Measurements from ENCODE around the gene SNX3.
A peak's percentile ranks its signal among the peaks of the same experiment; 100 is the strongest.
"Not testable (repeated sequence)": the region's sequence is repeated elsewhere in the genome, so short reads cannot be mapped to it uniquely, and the experiment has no call there.

The SNX3 gene

GRCh38 chr6:108287373-108287772 is 26.5 kb upstream of the SNX3 start:
- no peak for TF ChIP-seq JUND (IDR thresholded peaks at IDR 0.05; ENCODE audit: low read depth)
- no peak for DNase-seq (ENCODE audit: low read depth in 1 of 2, low spot score in 1 of 2)
- in situ Hi-C loops (cut with HindIII; ENCODE audit: low pct_unique_long_range_greater_than_20kb, low sequenced_read_pairs) = no loop called here

GRCh38 chr6:108286366-108286765 is 25.5 kb upstream of the SNX3 start:
- no peak for TF ChIP-seq JUND (IDR thresholded peaks at IDR 0.05; ENCODE audit: low read depth)
- no peak for DNase-seq (ENCODE audit: low read depth in 1 of 2, low spot score in 1 of 2)
- in situ Hi-C loops (cut with HindIII; ENCODE audit: low pct_unique_long_range_greater_than_20kb, low sequenced_read_pairs) = no loop called here

GRCh38 chr6:108285381-108285780 is 24.5 kb upstream of the SNX3 start:
- no peak for DNase-seq (ENCODE audit: low read depth in 1 of 2, low spot score in 1 of 2)
- TF ChIP-seq JUND (IDR thresholded peaks at IDR 0.05; ENCODE audit: low read depth) = no peak
- in situ Hi-C loops (cut with HindIII; ENCODE audit: low pct_unique_long_range_greater_than_20kb, low sequenced_read_pairs) = no loop called here

- no peak for DNase-seq (ENCODE audit: low read depth in 1 of 2, low spot score in 1 of 2)
- in situ Hi-C loops (cut with HindIII; ENCODE audit: low pct_unique_long_range_greater_than_20kb, low sequenced_read_pairs) = no loop called here
- no peak for TF ChIP-seq JUND (IDR thresholded peaks at IDR 0.05; ENCODE audit: low read depth)
Measured at GRCh38 chr6:108277831-108278230, 17.0 kb upstream of the SNX3 start.

GRCh38 chr6:108277295-108277694 is 16.5 kb upstream of the SNX3 start:
- in situ Hi-C loops (cut with HindIII; ENCODE audit: low pct_unique_long_range_greater_than_20kb, low sequenced_read_pairs) = no loop called here
- no peak for TF ChIP-seq JUND (IDR thresholded peaks at IDR 0.05; ENCODE audit: low read depth)
- DNase-seq (ENCODE audit: low read depth in 1 of 2, low spot score in 1 of 2) = peak in 1 of 2 experiments; percentile 4

GRCh38 chr6:108275976-108276375 is 15.1 kb upstream of the SNX3 start:
- DNase-seq (ENCODE audit: low read depth in 1 of 2, low spot score in 1 of 2) = no peak
- no peak for TF ChIP-seq JUND (IDR thresholded peaks at IDR 0.05; ENCODE audit: low read depth)
- in situ Hi-C loops (cut with HindIII; ENCODE audit: low pct_unique_long_range_greater_than_20kb, low sequenced_read_pairs) = no loop called here

GRCh38 chr6:108274546-108274945 is 13.7 kb upstream of the SNX3 start:
- in situ Hi-C loops (cut with HindIII; ENCODE audit: low pct_unique_long_range_greater_than_20kb, low sequenced_read_pairs) = no loop called here
- TF ChIP-seq JUND (IDR thresholded peaks at IDR 0.05; ENCODE audit: low read depth) = no peak
- no peak for DNase-seq (ENCODE audit: low read depth in 1 of 2, low spot score in 1 of 2)

- in situ Hi-C loops (cut with HindIII; ENCODE audit: low pct_unique_long_range_greater_than_20kb, low sequenced_read_pairs); DNase-seq (ENCODE audit: low read depth in 1 of 2, low spot score in 1 of 2): not testable (repeated sequence)
Measured at GRCh38 chr6:108269955-108270354, 9.1 kb upstream of the SNX3 start.

- in situ Hi-C loops (cut with HindIII; ENCODE audit: low pct_unique_long_range_greater_than_20kb, low sequenced_read_pairs) = no loop called here
- no peak for TF ChIP-seq JUND (IDR thresholded peaks at IDR 0.05; ENCODE audit: low read depth)
- DNase-seq (ENCODE audit: low read depth in 1 of 2, low spot score in 1 of 2) = no peak
Measured at GRCh38 chr6:108268845-108269244, 8.0 kb upstream of the SNX3 start.

- DNase-seq (ENCODE audit: low read depth in 1 of 2, low spot score in 1 of 2) = no peak
- in situ Hi-C loops (cut with HindIII; ENCODE audit: low pct_unique_long_range_greater_than_20kb, low sequenced_read_pairs) = no loop called here
- no peak for TF ChIP-seq JUND (IDR thresholded peaks at IDR 0.05; ENCODE audit: low read depth)
Measured at GRCh38 chr6:108263371-108263770, 2.5 kb upstream of the SNX3 start.

- peak in 1 of 2 experiments; percentile 30 for DNase-seq (ENCODE audit: low read depth in 1 of 2, low spot score in 1 of 2)
- in situ Hi-C loops (cut with HindIII; ENCODE audit: low pct_unique_long_range_greater_than_20kb, low sequenced_read_pairs) = no loop called here
- TF ChIP-seq JUND (IDR thresholded peaks at IDR 0.05; ENCODE audit: low read depth) = no peak
Measured at GRCh38 chr6:108260126-108260808, 573 bp downstream of the SNX3 start.

- no peak for TF ChIP-seq JUND (IDR thresholded peaks at IDR 0.05; ENCODE audit: low read depth)
- in situ Hi-C loops (cut with HindIII; ENCODE audit: low pct_unique_long_range_greater_than_20kb, low sequenced_read_pairs) = no loop called here
- DNase-seq (ENCODE audit: low read depth in 1 of 2, low spot score in 1 of 2) = no peak
Measured at GRCh38 chr6:108254433-108255410, 6.1 kb downstream of the SNX3 start.

GRCh38 chr6:108253241-108253640 is 7.6 kb downstream of the SNX3 start:
- TF ChIP-seq JUND (IDR thresholded peaks at IDR 0.05; ENCODE audit: low read depth) = no peak
- DNase-seq (ENCODE audit: low read depth in 1 of 2, low spot score in 1 of 2) = no peak
- in situ Hi-C loops (cut with HindIII; ENCODE audit: low pct_unique_long_range_greater_than_20kb, low sequenced_read_pairs) = no loop called here

All from T47D (cell line).